Activated T-cell treated with anti-CD3 and anti-CD28 coated beads, Interleukin-2, amount 50 U/mL, for 72 hours (primary cell): ENCODE results near the gene DGKD. TPM values are rescaled to one million over a fixed set of nuclear protein-coding genes. Genes with fewer than 3 reads are reported as not detected.
A peak's percentile ranks its signal among the peaks of the same experiment; 100 is the strongest.

ENCODE experiments used
- ATAC-seq, 2 donors: fragments of 150-1000 bp; cut with Tn5 transposase; replicated peaks in 1 of 2; 2 replicates each; pipeline ENCODE4 v1.10.0; 2021; ENCODE audit warnings: moderate library complexity in 2 of 2, mild to moderate bottlenecking in 1 of 2
- DNase-seq, 2 donors: peaks; one replicate each; pipeline ENCODE4 v3.0.0; 2021 to 2022; ENCODE audit warnings: mixed read lengths in 1 of 2
- H3K27ac Mint-ChIP-seq: one replicate; pipeline ENCODE4 v1.8.0; 2022; ENCODE audit warnings: mild to moderate bottlenecking, moderate library complexity, mixed read lengths
- H3K27me3 Mint-ChIP-seq: one replicate; pipeline ENCODE4 v1.8.0; 2022; ENCODE audit warnings: low read depth, mixed read lengths
- H3K36me3 Mint-ChIP-seq, 2 donors: one replicate each; pipeline ENCODE4 v1.8.0; 2022; ENCODE audit warnings: mixed read lengths in 2 of 2, mild to moderate bottlenecking in 1 of 2; ENCODE audit not compliant: insufficient read depth in 2 of 2
- H3K4me1 Mint-ChIP-seq: one replicate; pipeline ENCODE4 v1.8.0; 2022; ENCODE audit warnings: low read depth, mixed read lengths
- H3K4me3 Mint-ChIP-seq, 2 donors: one replicate each; pipeline ENCODE4 v1.8.0; 2022; ENCODE audit warnings: mild to moderate bottlenecking in 2 of 2, mixed read lengths in 2 of 2, moderate library complexity in 2 of 2
- H3K9me3 Mint-ChIP-seq, 2 donors: one replicate each; pipeline ENCODE4 v1.8.0; 2022; ENCODE audit warnings: mixed read lengths in 2 of 2
- total RNA-seq, 2 donors: library from RNA; stranded (reverse); gene quantifications; one replicate each; pipeline ENCODE4 v1.2.3, GENCODE V29; 2022

The DGKD gene
- total RNA-seq, 2 donors from 2014 or later: 78.0 to 94.4 TPM

- Mint-ChIP-seq H3K36me3 (no peaks in the 10 kb centered on the region), H3K4me1 (no peaks in the 10 kb centered on the region), H3K27me3 (no peaks in the 10 kb centered on the region), H3K9me3 (peaks cover 0 to 2% of the 10 kb centered on the region in 2 donors), H3K27ac (no peak overlapping the region), H3K4me3 (no peak overlapping the region)
- DNase-seq (no peak), ATAC-seq (no peak)
These were observed 12.0 kb upstream of the DGKD start for GRCh38 chr2:233342301-233342700.

GRCh38 chr2:233343171-233343705 is 11.1 kb upstream of the DGKD start:
- no peaks in the 10 kb centered on the region for H3K36me3 Mint-ChIP-seq
- H3K4me3 Mint-ChIP-seq: no peak overlapping the region
- H3K27me3 Mint-ChIP-seq: no peaks in the 10 kb centered on the region
- ATAC-seq (no peak), DNase-seq (no peak)
- no peak overlapping the region for H3K27ac Mint-ChIP-seq
- peaks cover 0 to 2% of the 10 kb centered on the region in 2 donors for H3K9me3 Mint-ChIP-seq
- no peaks in the 10 kb centered on the region for H3K4me1 Mint-ChIP-seq

GRCh38 chr2:233346376-233346775 is 7.9 kb upstream of the DGKD start:
- no peak overlapping the region for H3K4me3 Mint-ChIP-seq
- no peak for ATAC-seq
- peaks cover 22% of the 10 kb centered on the region for H3K4me1 Mint-ChIP-seq
- H3K27me3 Mint-ChIP-seq: no peaks in the 10 kb centered on the region
- DNase-seq: no peak
- no peak overlapping the region for H3K27ac Mint-ChIP-seq
- peaks cover 0 to 1% of the 10 kb centered on the region in 2 donors for H3K9me3 Mint-ChIP-seq
- no peaks in the 10 kb centered on the region for H3K36me3 Mint-ChIP-seq

- H3K27ac Mint-ChIP-seq: no peak overlapping the region
- peaks cover 23% of the 10 kb centered on the region for H3K4me1 Mint-ChIP-seq
- no peak overlapping the region for H3K4me3 Mint-ChIP-seq
- ATAC-seq: no peak
- no peak for DNase-seq
- H3K27me3 Mint-ChIP-seq: no peaks in the 10 kb centered on the region
- no peaks in the 10 kb centered on the region for H3K9me3 Mint-ChIP-seq
- H3K36me3 Mint-ChIP-seq: no peaks in the 10 kb centered on the region
These were observed 7.4 kb upstream of the DGKD start for GRCh38 chr2:233346930-233347329.

DNA sequence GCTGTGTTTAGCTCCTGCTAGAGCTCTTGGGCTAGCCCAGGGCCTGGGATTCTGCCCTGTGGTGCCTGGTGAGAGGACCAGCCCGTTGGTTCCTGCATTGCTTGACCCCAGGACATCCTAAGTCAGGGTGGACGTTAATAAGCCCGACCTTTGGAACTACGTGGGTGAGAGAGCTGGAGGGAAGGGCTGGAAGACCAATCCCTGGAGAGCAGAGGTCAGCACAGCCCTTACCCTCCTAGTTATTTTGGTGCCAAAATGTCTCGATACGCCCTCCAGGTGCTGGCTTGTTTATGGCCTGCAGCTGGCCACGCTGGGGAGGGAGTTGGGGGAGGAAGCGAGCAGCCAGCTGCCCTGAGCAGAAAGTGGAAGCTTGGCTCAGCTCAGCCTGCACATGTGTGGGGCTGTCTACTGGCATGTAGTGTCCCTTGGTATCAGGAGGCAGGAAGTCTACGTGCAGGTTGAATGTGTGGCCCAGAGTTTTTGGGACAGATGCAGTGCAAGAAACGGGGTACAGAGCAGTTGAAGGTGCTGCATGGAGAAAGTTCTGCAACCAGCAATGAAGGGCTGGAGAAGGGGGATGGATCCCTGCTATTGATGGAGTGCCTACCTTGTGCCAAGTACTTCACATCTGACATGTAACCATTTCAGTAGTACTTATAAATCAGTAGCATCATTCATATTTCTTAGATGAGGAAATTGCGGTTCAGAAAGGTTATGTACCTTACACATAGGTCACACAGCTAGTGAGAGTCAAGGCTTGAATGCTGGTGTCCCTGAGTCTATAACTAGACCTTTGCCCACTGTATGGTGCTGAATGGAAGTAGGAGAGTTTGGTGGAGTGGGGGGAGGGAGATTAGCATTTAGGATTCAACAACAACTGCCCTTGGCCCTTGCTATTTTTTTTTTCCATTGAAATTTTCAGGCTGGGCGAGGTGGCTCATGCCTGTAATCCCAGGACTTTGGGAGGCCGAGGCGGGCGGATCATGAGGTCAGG is 5.0 kb upstream of the DGKD start:
- Mint-ChIP-seq H3K4me1 (peaks cover 39% of the 10 kb centered on the region), H3K9me3 (no peaks in the 10 kb centered on the region), H3K36me3 (no peaks in the 10 kb centered on the region), H3K27me3 (no peaks in the 10 kb centered on the region), H3K4me3 (no peak overlapping the region), H3K27ac (no peak overlapping the region)
- no peak for DNase-seq
- ATAC-seq: no peak

- ATAC-seq: peak; percentile 53 to 59
- Mint-ChIP-seq H3K4me3 (peak overlapping the region; percentile 12 to 36), H3K4me1 (peaks cover 46% of the 10 kb centered on the region), H3K36me3 (no peaks in the 10 kb centered on the region), H3K27ac (no peak overlapping the region), H3K27me3 (no peaks in the 10 kb centered on the region), H3K9me3 (no peaks in the 10 kb centered on the region)
- peak; percentile 24 to 26 for DNase-seq
These were observed 3.6 kb upstream of the DGKD start for GRCh38 chr2:233350708-233351107.

DNA sequence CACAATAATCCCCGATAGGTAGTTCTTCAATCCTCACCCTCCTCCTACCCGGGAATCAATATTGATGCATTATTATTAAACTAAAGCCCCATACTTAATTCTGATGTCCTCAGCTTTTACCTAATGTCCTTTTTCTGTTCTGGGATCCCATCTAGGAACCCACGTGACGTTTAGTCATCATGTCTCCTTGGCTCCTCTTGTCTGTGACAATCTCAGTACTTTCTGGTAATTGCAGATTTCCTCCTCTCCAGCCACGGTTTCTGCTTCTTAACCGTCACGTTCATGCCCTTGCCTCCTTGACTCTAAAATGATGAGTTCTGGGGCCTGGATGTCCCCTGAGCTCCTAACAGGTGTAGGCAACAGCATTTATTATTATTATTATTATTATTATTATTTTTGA is 2.9 kb upstream of the DGKD start:
- no peaks in the 10 kb centered on the region for H3K27me3 Mint-ChIP-seq
- no peaks in the 10 kb centered on the region for H3K9me3 Mint-ChIP-seq
- DNase-seq (no peak), ATAC-seq (no peak)
- peaks cover 0 to 2% of the 10 kb centered on the region in 2 donors for H3K36me3 Mint-ChIP-seq
- peaks cover 53% of the 10 kb centered on the region for H3K4me1 Mint-ChIP-seq
- H3K27ac Mint-ChIP-seq: no peak overlapping the region
- no peak overlapping the region for H3K4me3 Mint-ChIP-seq

GRCh38 chr2:233352141-233352842 is 2.0 kb upstream of the DGKD start:
- no peaks in the 10 kb centered on the region for H3K27me3 Mint-ChIP-seq
- ATAC-seq (no peak), DNase-seq (no peak)
- no peak overlapping the region for H3K4me3 Mint-ChIP-seq
- peaks cover 0 to 2% of the 10 kb centered on the region in 2 donors for H3K36me3 Mint-ChIP-seq
- H3K27ac Mint-ChIP-seq: no peak overlapping the region
- peaks cover 62% of the 10 kb centered on the region for H3K4me1 Mint-ChIP-seq
- H3K9me3 Mint-ChIP-seq: no peaks in the 10 kb centered on the region

DNA sequence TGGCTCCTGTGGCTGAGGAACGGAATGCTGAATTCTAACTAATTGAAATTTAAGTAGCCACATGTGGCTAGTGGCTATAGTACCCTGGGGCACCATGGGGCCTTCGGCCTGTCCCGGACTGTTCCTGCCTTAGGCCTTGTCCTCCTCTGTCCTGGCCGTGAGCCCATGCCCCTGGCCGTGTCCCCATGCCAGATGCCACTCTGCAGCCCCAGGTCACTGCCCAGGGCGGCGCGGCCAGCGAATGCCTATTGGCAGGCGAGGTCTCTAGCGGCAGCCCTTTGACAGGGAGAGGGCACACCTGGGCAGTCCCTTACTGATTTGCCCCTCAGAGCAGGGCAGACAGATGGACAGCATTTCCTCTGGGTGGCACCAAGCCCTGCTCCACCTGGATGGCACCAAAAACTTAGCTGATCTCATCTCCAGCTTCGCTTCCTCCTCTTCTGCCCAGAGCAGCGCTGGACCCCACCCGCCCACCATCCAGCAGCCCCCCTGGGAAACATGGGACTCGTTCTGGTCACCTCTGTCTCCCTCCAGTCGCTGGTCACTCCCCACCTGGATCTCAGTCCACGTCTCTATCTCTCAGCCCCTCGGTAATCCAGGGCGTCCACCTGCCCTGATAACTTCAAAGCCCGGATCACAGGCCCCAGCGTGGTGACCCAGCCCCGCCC is 1.1 kb upstream of the DGKD start:
- H3K4me1 Mint-ChIP-seq: peaks cover 71% of the 10 kb centered on the region
- no peak for DNase-seq
- no peaks in the 10 kb centered on the region for H3K27me3 Mint-ChIP-seq
- H3K27ac Mint-ChIP-seq: no peak overlapping the region
- peaks cover 3 to 4% of the 10 kb centered on the region in 2 donors for H3K36me3 Mint-ChIP-seq
- H3K9me3 Mint-ChIP-seq: no peaks in the 10 kb centered on the region
- peak overlapping the region; percentile 80 to 92 for H3K4me3 Mint-ChIP-seq
- no peak for ATAC-seq

- Mint-ChIP-seq H3K9me3 (no peaks in the 10 kb centered on the region), H3K27ac (no peak overlapping the region), H3K4me1 (peaks cover 78% of the 10 kb centered on the region), H3K36me3 (peaks cover 3 to 4% of the 10 kb centered on the region in 2 donors), H3K4me3 (peak overlapping the region in 1 of 2 donors; percentile 43), H3K27me3 (no peaks in the 10 kb centered on the region)
- DNase-seq (no peak), ATAC-seq (peak; percentile 30 to 31)
These were observed 218 bp downstream of the DGKD start for GRCh38 chr2:233354500-233354924.

DNA sequence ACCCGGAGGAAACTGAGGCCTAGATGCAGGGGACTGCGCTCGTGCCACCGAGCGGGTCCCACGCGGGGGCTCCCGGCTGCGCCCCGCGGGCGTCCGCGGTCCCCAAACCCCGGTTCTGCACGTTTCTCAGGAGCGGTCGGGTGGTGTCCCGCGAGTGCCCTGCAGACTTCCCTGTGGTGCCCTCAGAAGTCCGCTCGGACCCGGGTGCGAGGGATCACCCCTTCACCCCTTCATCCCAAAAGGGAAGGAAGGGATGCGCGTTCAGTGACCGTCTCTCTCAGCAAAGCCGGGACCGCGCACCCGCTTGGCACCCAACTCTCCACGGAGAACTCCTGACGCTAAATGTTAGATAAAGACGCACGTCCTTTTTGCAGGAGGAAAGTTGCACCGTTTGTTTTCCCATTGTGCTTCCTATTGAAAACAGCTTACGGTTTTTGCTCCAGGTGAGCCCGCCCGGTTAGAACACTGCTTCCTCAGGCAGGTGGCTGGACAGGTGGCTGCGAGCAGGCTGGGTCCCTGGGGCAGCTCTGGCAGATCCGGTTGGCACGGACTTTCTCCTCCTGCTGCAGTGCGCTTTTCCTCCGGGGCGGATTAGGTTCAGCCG is 779 bp downstream of the DGKD start:
- Mint-ChIP-seq H3K36me3 (peaks cover 3 to 4% of the 10 kb centered on the region in 2 donors), H3K27me3 (no peaks in the 10 kb centered on the region), H3K4me1 (peaks cover 78% of the 10 kb centered on the region), H3K27ac (peak overlapping the region; percentile 47), H3K4me3 (peak overlapping the region; percentile 75 to 89), H3K9me3 (no peaks in the 10 kb centered on the region)
- peak; percentile 18 for DNase-seq
- ATAC-seq: no peak

GRCh38 chr2:233355916-233356315 is 1.6 kb downstream of the DGKD start:
- Mint-ChIP-seq H3K27me3 (no peaks in the 10 kb centered on the region), H3K4me1 (peaks cover 74% of the 10 kb centered on the region), H3K4me3 (peak overlapping the region; percentile 75 to 89), H3K27ac (peak overlapping the region; percentile 47), H3K9me3 (no peaks in the 10 kb centered on the region), H3K36me3 (peaks cover 4 to 6% of the 10 kb centered on the region in 2 donors)
- ATAC-seq (no peak), DNase-seq (no peak)
